CD4-positive, alpha-beta memory T cell (primary cell): ENCODE measurements around the gene ZNRF4. TPM values are rescaled to one million over a fixed set of nuclear protein-coding genes. Genes with fewer than 3 reads are reported as not detected.

ENCODE experiments used
- CTCF ChIA-PET: fragments of 350-600 bp; sonication (Branson Sonifier 250); formaldehyde crosslinking; loops from one replicate; lab custom pipeline; 2021; ENCODE audit warnings: inconsistent platforms; ENCODE audit not compliant: partially characterized antibody; lab: Charles Lee
- POLR2A ChIA-PET: fragments of 350-600 bp; sonication (Branson Sonifier 250); formaldehyde crosslinking; loops from one replicate; lab custom pipeline; 2021; ENCODE audit not compliant: partially characterized antibody; lab: Charles Lee
- DNase-seq, 5 donors: peaks; one replicate each; pipeline versions ENCODE4 v3.0.0 to v3.0.0-alpha.2; 2020 to 2022; ENCODE audit warnings: mixed read lengths in 1 of 5
- H3K27ac ChIP-seq: one replicate; pipeline ENCODE4 v1.7.0; 2013; ENCODE audit warnings: low read depth, low read length
- H3K27me3 ChIP-seq: 2 replicates; pipeline ENCODE4 v1.7.0; 2013; ENCODE audit warnings: mild to moderate bottlenecking, low read length, moderate library complexity; ENCODE audit not compliant: insufficient read depth
- H3K36me3 ChIP-seq: 2 replicates; pipeline ENCODE4 v1.7.0; 2013; ENCODE audit warnings: mild to moderate bottlenecking, low read length, moderate library complexity; ENCODE audit not compliant: insufficient read depth
- H3K4me1 ChIP-seq: 2 replicates; pipeline ENCODE4 v1.7.0; 2013; ENCODE audit warnings: mild to moderate bottlenecking, low read length, moderate library complexity; ENCODE audit not compliant: insufficient read depth
- H3K4me3 ChIP-seq, 2 donors: one replicate each; pipeline ENCODE4 v1.7.0; 2013; ENCODE audit warnings: low read length in 2 of 2, mild to moderate bottlenecking in 1 of 2
- H3K9me3 ChIP-seq, 2 donors: one replicate each; pipeline ENCODE4 v1.7.0; 2013; ENCODE audit warnings: low read length in 2 of 2, control low read depth in 1 of 2; ENCODE audit not compliant: control insufficient read depth in 1 of 2
- H3K27ac Mint-ChIP-seq, 7 donors: one replicate each; pipeline ENCODE4 v1.8.0; 2020 to 2021; ENCODE audit warnings: mixed read lengths in 7 of 7, mild to moderate bottlenecking in 6 of 7, inconsistent platforms in 3 of 7, moderate library complexity in 3 of 7
- H3K27me3 Mint-ChIP-seq, 2 donors: one replicate each; pipeline ENCODE4 v1.8.0; 2020 to 2021; ENCODE audit warnings: mixed read lengths in 2 of 2
- H3K36me3 Mint-ChIP-seq, 2 donors: one replicate each; pipeline ENCODE4 v1.8.0; 2020 to 2021; ENCODE audit warnings: mixed read lengths in 2 of 2, inconsistent platforms in 1 of 2, mild to moderate bottlenecking in 1 of 2
- H3K4me1 Mint-ChIP-seq, 4 donors: one replicate each; pipeline ENCODE4 v1.8.0; 2020 to 2021; ENCODE audit warnings: mixed read lengths in 4 of 4, mild to moderate bottlenecking in 1 of 4
- H3K4me3 Mint-ChIP-seq, 8 donors: one replicate each; pipeline ENCODE4 v1.8.0; 2020 to 2021; ENCODE audit warnings: mixed read lengths in 8 of 8, mild to moderate bottlenecking in 7 of 8, moderate library complexity in 6 of 8, inconsistent platforms in 3 of 8
- H3K9me3 Mint-ChIP-seq, 8 donors: one replicate each; pipeline ENCODE4 v1.8.0; 2020 to 2021; ENCODE audit warnings: mixed read lengths in 8 of 8, mild to moderate bottlenecking in 5 of 8, inconsistent platforms in 3 of 8, moderate library complexity in 1 of 8
- intact Hi-C: fragments of 100-400 bp; cut with micrococcal nuclease; formaldehyde crosslinking; loops from one replicate; pipeline ENCODE4 v1.15.1; 2023
- polyA plus RNA-seq, 2 donors: library from polyadenylated mRNA; unstranded; fragments of 300-500 nt; fragmentation: Illumina TruSeq; gene quantifications; one replicate each; pipeline ENCODE4 v1.2.3, GENCODE V29; 2021
- total RNA-seq, 2 experiments: library from RNA; stranded (reverse); gene quantifications; one replicate each; pipeline ENCODE4 v1.2.3, GENCODE V29; 2021

The ZNRF4 gene
- total and polyA plus RNA-seq, 4 experiments from 2014 or later: not detected

DNA sequence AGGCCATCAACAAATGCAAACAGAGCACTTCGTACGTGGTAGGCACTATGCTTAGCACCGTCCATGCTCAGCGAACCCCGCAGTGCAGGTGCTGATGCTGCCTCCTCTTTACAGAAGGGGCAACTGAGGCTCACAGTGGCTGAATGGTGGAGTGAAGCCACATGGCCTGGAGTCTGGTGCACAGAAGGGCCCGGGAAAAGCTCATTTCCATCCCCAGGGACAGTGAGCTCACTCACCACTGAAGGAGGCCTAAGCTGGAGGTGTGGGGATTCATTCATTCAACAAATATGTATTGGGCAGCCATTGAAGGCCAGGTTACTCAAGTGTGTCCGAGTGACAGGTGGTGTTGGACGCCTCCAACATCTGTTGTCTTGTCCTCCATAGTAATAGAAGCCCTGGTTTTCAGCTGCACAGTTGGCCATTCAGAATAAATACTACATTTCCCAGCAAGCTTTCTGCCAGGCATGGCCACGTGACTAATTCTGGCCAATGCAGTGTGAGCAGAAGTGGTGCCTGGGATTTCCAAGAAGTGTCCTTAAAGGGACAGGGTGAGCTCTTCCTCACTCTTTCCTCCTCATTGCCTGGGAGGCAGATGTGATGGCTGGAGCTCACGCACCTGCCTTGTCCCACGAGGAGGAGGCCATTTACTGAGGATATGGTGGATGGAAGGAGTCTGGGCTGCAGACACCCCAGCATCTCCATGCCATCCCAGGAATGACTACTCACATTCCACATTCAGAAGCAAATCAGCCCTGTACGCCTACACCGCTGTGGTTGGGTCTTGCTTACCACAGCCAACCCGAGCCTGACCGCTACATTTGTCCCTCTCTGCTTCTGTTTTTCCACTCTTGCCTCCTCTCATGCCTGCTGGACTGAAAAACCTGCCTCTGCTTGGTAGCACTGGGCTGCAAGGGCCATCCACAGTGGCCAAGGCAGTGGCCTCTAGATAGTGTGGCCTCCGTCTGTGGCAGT, 2.3 kb upstream of the ZNRF4 start:
- Histone ChIP-seq H3K36me3 (no peaks in the 10 kb centered on the region), H3K27me3 (no peaks in the 10 kb centered on the region), H3K4me3 (no peak overlapping the region), H3K9me3 (no peaks in the 10 kb centered on the region), H3K27ac (no peak overlapping the region), H3K4me1 (no peaks in the 10 kb centered on the region)
- Mint-ChIP-seq H3K4me1 (no peaks in the 10 kb centered on the region), H3K27me3 (peaks cover 14 to 17% of the 10 kb centered on the region in 2 donors), H3K27ac (no peak overlapping the region), H3K9me3 (peaks cover 0 to 4% (median 0%) of the 10 kb centered on the region in 8 donors), H3K4me3 (no peak overlapping the region), H3K36me3 (no peaks in the 10 kb centered on the region)
- intact Hi-C loops: no loop called here
- ChIA-PET CTCF (interaction anchor here (1.1 kb wide), 1 partner anchor 10 kb away, joined by 3 read pairs; no protein-coding TSS in a partner anchor), POLR2A (no interaction called here)
- DNase-seq: no peak

DNA sequence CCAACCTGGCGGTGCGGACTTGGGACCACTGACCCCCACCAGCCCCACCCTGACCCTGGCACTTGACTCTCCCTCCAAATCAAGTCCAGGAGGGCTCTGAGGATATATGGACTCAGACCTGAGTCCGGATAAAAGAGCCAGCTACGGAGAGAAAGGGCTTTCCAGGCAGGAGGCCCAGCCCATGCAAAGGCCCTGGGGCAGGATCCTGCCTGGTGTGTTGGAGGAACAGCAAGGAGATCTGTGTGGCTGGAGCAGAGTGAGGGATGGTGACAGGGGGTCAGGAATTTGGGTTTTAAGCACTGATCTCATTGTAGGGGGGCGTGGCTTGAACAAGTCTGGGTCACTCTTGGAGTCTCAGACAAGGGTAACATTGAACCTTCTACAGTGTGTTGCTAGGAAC, 474 bp upstream of the ZNRF4 start:
- Mint-ChIP-seq H3K27me3 (peaks cover 10 to 12% of the 10 kb centered on the region in 2 donors), H3K27ac (no peak overlapping the region), H3K9me3 (peaks cover 0 to 4% (median 0%) of the 10 kb centered on the region in 8 donors), H3K4me1 (no peaks in the 10 kb centered on the region), H3K36me3 (no peaks in the 10 kb centered on the region), H3K4me3 (no peak overlapping the region)
- H3K27ac ChIP-seq: no peak overlapping the region
- H3K9me3 ChIP-seq: no peaks in the 10 kb centered on the region
- ChIA-PET CTCF (no interaction called here), POLR2A (no interaction called here)
- H3K4me1 ChIP-seq: no peaks in the 10 kb centered on the region
- no peak for DNase-seq
- intact Hi-C loops: no loop called here
- no peaks in the 10 kb centered on the region for H3K36me3 ChIP-seq
- H3K27me3 ChIP-seq: no peaks in the 10 kb centered on the region
- H3K4me3 ChIP-seq: no peak overlapping the region

DNA sequence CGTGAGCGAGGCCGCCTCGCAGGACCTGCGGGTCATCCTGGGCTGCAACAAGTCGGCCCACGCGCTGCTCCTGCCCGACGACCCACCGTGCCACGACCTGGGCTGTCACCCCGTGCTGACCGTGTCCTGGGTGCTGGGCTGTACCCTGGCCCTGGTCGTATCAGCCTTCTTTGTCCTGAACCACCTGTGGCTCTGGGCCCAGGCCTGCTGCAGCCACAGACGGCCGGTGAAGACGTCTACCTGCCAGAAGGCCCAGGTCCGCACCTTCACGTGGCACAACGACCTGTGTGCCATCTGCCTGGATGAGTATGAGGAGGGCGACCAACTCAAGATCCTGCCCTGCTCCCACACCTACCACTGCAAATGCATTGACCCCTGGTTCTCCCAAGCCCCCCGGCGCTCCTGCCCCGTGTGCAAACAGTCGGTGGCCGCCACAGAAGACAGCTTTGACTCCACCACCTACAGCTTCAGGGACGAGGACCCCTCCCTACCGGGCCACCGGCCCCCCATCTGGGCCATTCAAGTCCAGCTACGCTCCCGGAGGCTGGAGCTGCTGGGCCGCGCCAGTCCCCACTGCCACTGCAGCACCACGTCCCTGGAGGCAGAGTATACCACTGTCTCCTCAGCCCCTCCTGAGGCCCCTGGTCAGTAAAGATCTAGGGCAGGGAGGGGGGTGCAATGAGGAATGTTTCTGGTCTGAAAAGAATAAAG, 1.1 kb downstream of the ZNRF4 start:
- H3K4me3 ChIP-seq: no peak overlapping the region
- intact Hi-C loops: no loop called here
- peaks cover 0 to 6% (median 0%) of the 10 kb centered on the region in 8 donors for H3K9me3 Mint-ChIP-seq
- DNase-seq: no peak
- peaks cover 4 to 10% of the 10 kb centered on the region in 2 donors for H3K27me3 Mint-ChIP-seq
- H3K9me3 ChIP-seq: no peaks in the 10 kb centered on the region
- H3K27ac ChIP-seq: no peak overlapping the region
- no peaks in the 10 kb centered on the region for H3K36me3 Mint-ChIP-seq
- H3K27me3 ChIP-seq: no peaks in the 10 kb centered on the region
- ChIA-PET POLR2A (no interaction called here), CTCF (no interaction called here)
- H3K27ac Mint-ChIP-seq: no peak overlapping the region
- no peaks in the 10 kb centered on the region for H3K36me3 ChIP-seq
- H3K4me1 ChIP-seq: no peaks in the 10 kb centered on the region
- no peaks in the 10 kb centered on the region for H3K4me1 Mint-ChIP-seq
- H3K4me3 Mint-ChIP-seq: no peak overlapping the region

DNA sequence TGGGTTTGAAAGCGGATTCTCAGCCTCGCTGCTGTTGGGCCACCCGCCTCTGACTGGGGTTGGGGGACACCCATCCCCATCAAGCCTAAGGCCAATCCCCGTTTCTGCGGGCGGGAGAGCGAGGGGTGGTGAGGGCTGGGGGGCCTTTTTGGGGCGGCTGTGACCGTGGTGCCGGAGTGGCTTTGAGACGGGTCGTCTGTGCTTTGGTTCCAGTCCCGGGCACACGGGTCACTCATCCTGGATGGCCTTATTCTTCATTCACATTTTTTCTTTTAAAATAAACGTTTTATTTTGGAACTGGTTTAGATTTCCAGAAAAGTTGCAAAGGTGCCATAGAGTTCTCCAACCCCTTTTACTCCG, 1.6 kb downstream of the ZNRF4 start:
- H3K4me3 Mint-ChIP-seq: no peak overlapping the region
- H3K9me3 Mint-ChIP-seq: peaks cover 0 to 6% (median 0%) of the 10 kb centered on the region in 8 donors
- H3K27me3 Mint-ChIP-seq: peaks cover 4 to 10% of the 10 kb centered on the region in 2 donors
- Histone ChIP-seq H3K36me3 (no peaks in the 10 kb centered on the region), H3K27ac (no peak overlapping the region), H3K27me3 (no peaks in the 10 kb centered on the region), H3K9me3 (no peaks in the 10 kb centered on the region), H3K4me1 (no peaks in the 10 kb centered on the region), H3K4me3 (no peak overlapping the region)
- no peaks in the 10 kb centered on the region for H3K36me3 Mint-ChIP-seq
- DNase-seq: no peak
- intact Hi-C loops: no loop called here
- POLR2A ChIA-PET: no interaction called here
- CTCF ChIA-PET: no interaction called here
- no peak overlapping the region for H3K27ac Mint-ChIP-seq
- H3K4me1 Mint-ChIP-seq: no peaks in the 10 kb centered on the region

DNA sequence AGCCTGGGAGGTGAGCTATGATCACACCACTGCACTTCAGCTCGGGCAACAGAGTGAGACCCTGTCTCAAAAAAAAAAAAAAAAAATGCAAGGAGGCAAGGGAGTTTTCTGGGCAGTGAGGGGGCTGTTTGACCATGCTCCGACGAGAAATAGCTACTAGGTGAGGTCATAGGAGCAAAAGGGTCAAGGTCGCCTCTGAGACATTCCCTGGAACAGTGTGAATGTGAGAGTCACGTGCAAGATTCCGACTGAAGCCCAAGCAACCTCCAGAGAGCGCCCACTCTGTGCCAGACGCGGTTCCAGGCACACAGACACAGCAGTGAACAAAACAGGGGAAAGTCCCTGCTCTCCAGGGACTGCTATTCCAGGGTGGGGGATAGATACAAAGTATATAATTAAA, 2.5 kb downstream of the ZNRF4 start:
- no peaks in the 10 kb centered on the region for H3K27me3 ChIP-seq
- no peaks in the 10 kb centered on the region for H3K4me1 Mint-ChIP-seq
- CTCF ChIA-PET: no interaction called here

DNA sequence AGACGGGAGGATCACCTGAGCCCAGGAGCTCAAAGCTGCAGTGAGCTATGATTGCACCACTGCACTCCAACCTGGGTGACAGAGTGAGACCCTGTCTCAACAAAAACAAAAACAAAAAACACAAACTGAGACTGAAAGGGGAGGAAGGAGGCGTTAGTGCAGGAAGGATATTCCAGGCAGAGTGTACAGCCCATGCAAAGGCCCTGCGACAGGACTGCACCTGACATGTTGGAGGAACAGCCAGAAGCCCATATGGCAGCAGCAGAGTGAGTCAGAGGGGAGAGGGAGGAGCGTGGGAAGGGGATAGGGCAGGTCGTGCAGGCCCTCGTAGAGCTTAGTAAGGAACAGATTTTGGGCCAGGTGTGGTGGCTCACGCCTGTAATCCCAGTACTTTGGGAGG, 3.2 kb downstream of the ZNRF4 start:
- H3K27ac Mint-ChIP-seq: no peak overlapping the region
- H3K4me3 ChIP-seq: no peak overlapping the region

More for the DNA sequence above, 2.5 kb downstream of the ZNRF4 start:
- Mint-ChIP-seq H3K9me3 (peaks cover 0 to 9% (median 2%) of the 10 kb centered on the region in 8 donors), H3K4me3 (no peak overlapping the region), H3K27ac (no peak overlapping the region), H3K27me3 (peaks cover 4 to 10% of the 10 kb centered on the region in 2 donors), H3K36me3 (no peaks in the 10 kb centered on the region)
- H3K9me3 ChIP-seq: no peaks in the 10 kb centered on the region
- H3K4me1 ChIP-seq: no peaks in the 10 kb centered on the region
- no peaks in the 10 kb centered on the region for H3K36me3 ChIP-seq
- H3K27ac ChIP-seq: no peak overlapping the region
- intact Hi-C loops: no loop called here
- no peak for DNase-seq
- H3K4me3 ChIP-seq: no peak overlapping the region
- POLR2A ChIA-PET: no interaction called here

DNA sequence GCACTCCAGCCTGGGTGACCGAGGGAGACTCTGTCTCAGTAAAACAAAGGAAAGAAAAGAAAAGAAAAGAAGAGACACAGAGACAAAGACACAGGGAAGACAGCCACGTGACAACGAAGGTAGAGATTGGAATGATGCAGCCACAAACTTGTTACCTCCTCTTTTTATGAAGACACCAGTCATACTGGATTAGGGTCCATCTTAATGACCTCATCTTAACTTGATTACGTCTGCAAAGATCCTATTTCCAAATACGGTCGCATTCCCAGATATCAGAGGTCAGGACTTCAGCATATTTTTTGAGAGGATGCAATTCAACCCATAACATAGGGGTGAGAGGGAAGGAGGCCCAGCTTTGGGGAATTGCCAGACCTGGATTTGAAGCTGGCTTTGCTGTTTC, 4.1 kb downstream of the ZNRF4 start:
- no peaks in the 10 kb centered on the region for H3K4me1 Mint-ChIP-seq
- Histone ChIP-seq H3K9me3 (no peaks in the 10 kb centered on the region), H3K27me3 (no peaks in the 10 kb centered on the region), H3K4me1 (no peaks in the 10 kb centered on the region), H3K4me3 (no peak overlapping the region), H3K27ac (no peak overlapping the region), H3K36me3 (no peaks in the 10 kb centered on the region)
- peak overlapping the region in 1 of 8 donors; percentile 31 for H3K4me3 Mint-ChIP-seq
- no peaks in the 10 kb centered on the region for H3K36me3 Mint-ChIP-seq
- intact Hi-C loops: no loop called here
- H3K27ac Mint-ChIP-seq: no peak overlapping the region
- POLR2A ChIA-PET: no interaction called here
- H3K27me3 Mint-ChIP-seq: peaks cover 6 to 9% of the 10 kb centered on the region in 2 donors
- CTCF ChIA-PET: no interaction called here
- no peak for DNase-seq
- H3K9me3 Mint-ChIP-seq: peaks cover 0 to 13% (median 8%) of the 10 kb centered on the region in 8 donors

More for the DNA sequence above, 3.2 kb downstream of the ZNRF4 start:
- Mint-ChIP-seq H3K4me1 (no peaks in the 10 kb centered on the region), H3K27me3 (peaks cover 7 to 10% of the 10 kb centered on the region in 2 donors), H3K4me3 (no peak overlapping the region), H3K9me3 (peaks cover 0 to 13% (median 8%) of the 10 kb centered on the region in 8 donors), H3K36me3 (no peaks in the 10 kb centered on the region)
- CTCF ChIA-PET: no interaction called here
- Histone ChIP-seq H3K36me3 (no peaks in the 10 kb centered on the region), H3K27ac (no peak overlapping the region), H3K9me3 (no peaks in the 10 kb centered on the region), H3K4me1 (no peaks in the 10 kb centered on the region), H3K27me3 (no peaks in the 10 kb centered on the region)
- intact Hi-C loops: no loop called here
- no peak for DNase-seq
- POLR2A ChIA-PET: no interaction called here
